Neural progenitor cell (in vitro differentiated cells): ENCODE results near the gene SLC9A5. TPM values are rescaled to one million over a fixed set of nuclear protein-coding genes. Genes with fewer than 3 reads are reported as not detected.

Source experiments
- DNase-seq: peaks from one replicate; pipeline ENCODE4 v3.0.0-alpha.2; 2016; ENCODE audit warnings: low spot score
- H2AFZ ChIP-seq: fragments of 200-600 bp; sonication (generic); replicated peaks from 2 replicates; pipeline ENCODE4 v1.6.1; 2016; ENCODE audit warnings: antibody characterized with exemption
- H3F3A ChIP-seq: fragments of 200-600 bp; sonication (generic); 2 replicates; pipeline ENCODE4 v1.6.1; 2016; ENCODE audit warnings: antibody characterized with exemption, low read depth
- H3K27ac ChIP-seq: fragments of 200-600 bp; sonication (generic); 2 replicates; pipeline ENCODE4 v1.5.1; 2016; ENCODE audit warnings: mild to moderate bottlenecking
- H3K27me3 ChIP-seq: fragments of 200-600 bp; sonication (generic); 2 replicates; pipeline ENCODE4 v1.6.1; 2016; ENCODE audit warnings: mild to moderate bottlenecking, moderate library complexity
- H3K36me3 ChIP-seq: fragments of 200-600 bp; sonication (generic); 2 replicates; pipeline ENCODE4 v1.5.1; 2016
- H3K4me1 ChIP-seq: fragments of 200-600 bp; sonication (generic); 2 replicates; pipeline ENCODE4 v1.6.1; 2016; ENCODE audit warnings: mixed run types
- H3K4me2 ChIP-seq: fragments of 200-600 bp; sonication (generic); 2 replicates; pipeline ENCODE4 v1.6.1; 2016
- H3K4me3 ChIP-seq: fragments of 200-600 bp; sonication (generic); 2 replicates; pipeline ENCODE4 v1.5.1; 2016
- H3K79me2 ChIP-seq: fragments of 200-600 bp; sonication (generic); 2 replicates; pipeline ENCODE4 v1.6.1; 2016; ENCODE audit warnings: low read depth
- H3K9ac ChIP-seq: fragments of 200-600 bp; sonication (generic); 2 replicates; pipeline ENCODE4 v1.6.1; 2016
- H3K9me3 ChIP-seq: fragments of 200-600 bp; sonication (generic); 2 replicates; pipeline ENCODE4 v1.5.1; 2016; ENCODE audit warnings: low read depth
- H4K20me1 ChIP-seq: fragments of 200-600 bp; sonication (generic); 2 replicates; pipeline ENCODE4 v1.6.1; 2016; ENCODE audit warnings: low read depth
- H3K27ac Mint-ChIP-seq: 3 replicates; pipeline ENCODE4 v1.8.0; 2021; ENCODE audit warnings: mixed read lengths
- H3K27me3 Mint-ChIP-seq: 2 replicates; pipeline ENCODE4 v1.8.0; 2022; ENCODE audit warnings: low read depth, mild to moderate bottlenecking, inconsistent platforms, moderate library complexity, mixed read lengths; ENCODE audit not compliant: insufficient read depth
- H3K36me3 Mint-ChIP-seq: 3 replicates; pipeline ENCODE4 v1.8.0; 2021; ENCODE audit warnings: mixed read lengths
- H3K4me1 Mint-ChIP-seq: 3 replicates; pipeline ENCODE4 v1.8.0; 2021; ENCODE audit warnings: mixed read lengths
- H3K4me3 Mint-ChIP-seq: 3 replicates; pipeline ENCODE4 v1.8.0; 2021; ENCODE audit warnings: mild to moderate bottlenecking, moderate library complexity, mixed read lengths
- H3K9me3 Mint-ChIP-seq: 3 replicates; pipeline ENCODE4 v1.8.0; 2020; ENCODE audit warnings: mixed read lengths
- EZH2 ChIP-seq: fragments of 200-600 bp; sonication (generic); IDR thresholded peaks from 2 replicates; pipeline ENCODE4 v1.6.1; 2017; ENCODE audit warnings: antibody characterized with exemption, mild to moderate bottlenecking, moderate library complexity
- EZH2phosphoT487 ChIP-seq: fragments of 200-600 bp; sonication (generic); IDR thresholded peaks from 2 replicates; pipeline ENCODE4 v1.6.1; 2017; ENCODE audit warnings: antibody characterized with exemption
- total RNA-seq: library from RNA; depleted of rRNA; stranded (reverse); fragments of >200 nt; gene quantifications from 2 replicates; pipeline ENCODE4 v1.2.3, GENCODE V29; 2015; ENCODE audit warnings: low replicate concordance
- TF ChIP-seq, protein P1 (sequence below): fragments of 200-600 bp; sonication (generic); IDR thresholded peaks from 2 replicates; pipeline ENCODE4 v1.5.1; 2017; ENCODE audit warnings: antibody characterized with exemption, mild to moderate bottlenecking

The SLC9A5 gene
- total RNA-seq, 1 donor from 2014 or later = 2.5 TPM

DNA sequence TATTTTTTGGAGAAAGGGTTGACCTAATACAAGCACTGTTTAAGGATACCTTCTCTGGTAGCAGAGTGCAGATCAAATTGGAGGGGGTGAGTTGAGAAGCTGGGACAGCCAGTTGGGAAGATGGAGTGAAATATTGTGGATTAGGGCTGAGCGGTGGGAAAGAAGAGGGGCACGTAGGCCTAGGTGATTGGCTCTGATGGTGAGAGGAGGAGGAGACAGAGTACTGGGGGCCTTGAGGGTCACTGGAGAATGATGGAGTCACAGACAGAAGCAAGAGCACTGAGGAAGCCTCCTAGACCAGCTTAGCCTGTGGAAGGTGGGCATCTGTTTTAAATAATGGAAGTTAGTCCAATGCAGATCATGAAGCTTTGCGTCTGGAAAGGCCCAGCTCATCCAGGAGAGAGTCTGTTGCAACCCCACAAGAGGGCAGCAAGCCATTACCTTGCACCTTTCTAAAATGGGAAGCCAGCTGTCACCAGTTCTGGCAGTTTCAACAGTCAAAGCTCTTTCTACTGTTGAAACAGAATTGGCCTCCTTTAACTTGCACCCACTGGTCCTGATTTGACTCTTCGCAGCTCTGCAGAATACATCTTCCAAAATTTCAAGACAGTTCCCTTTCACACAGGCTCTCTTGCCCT lies 11.8 kb downstream of the SLC9A5 start:
- no peaks in the 10 kb centered on the region for H3F3A ChIP-seq
- H3K36me3 ChIP-seq = no peaks in the 10 kb centered on the region
- Mint-ChIP-seq H3K4me3 (no peak overlapping the region), H3K36me3 (no peaks in the 10 kb centered on the region), H3K9me3 (no peaks in the 10 kb centered on the region), H3K27me3 (peaks cover 5% of the 10 kb centered on the region), H3K27ac (no peak overlapping the region), H3K4me1 (peaks cover 5% of the 10 kb centered on the region)
- peak; percentile 64 for DNase-seq
- peak overlapping the region; percentile 28 for H2AFZ ChIP-seq
- no peak for TF ChIP-seq EZH2
- TF ChIP-seq, protein P1, sequence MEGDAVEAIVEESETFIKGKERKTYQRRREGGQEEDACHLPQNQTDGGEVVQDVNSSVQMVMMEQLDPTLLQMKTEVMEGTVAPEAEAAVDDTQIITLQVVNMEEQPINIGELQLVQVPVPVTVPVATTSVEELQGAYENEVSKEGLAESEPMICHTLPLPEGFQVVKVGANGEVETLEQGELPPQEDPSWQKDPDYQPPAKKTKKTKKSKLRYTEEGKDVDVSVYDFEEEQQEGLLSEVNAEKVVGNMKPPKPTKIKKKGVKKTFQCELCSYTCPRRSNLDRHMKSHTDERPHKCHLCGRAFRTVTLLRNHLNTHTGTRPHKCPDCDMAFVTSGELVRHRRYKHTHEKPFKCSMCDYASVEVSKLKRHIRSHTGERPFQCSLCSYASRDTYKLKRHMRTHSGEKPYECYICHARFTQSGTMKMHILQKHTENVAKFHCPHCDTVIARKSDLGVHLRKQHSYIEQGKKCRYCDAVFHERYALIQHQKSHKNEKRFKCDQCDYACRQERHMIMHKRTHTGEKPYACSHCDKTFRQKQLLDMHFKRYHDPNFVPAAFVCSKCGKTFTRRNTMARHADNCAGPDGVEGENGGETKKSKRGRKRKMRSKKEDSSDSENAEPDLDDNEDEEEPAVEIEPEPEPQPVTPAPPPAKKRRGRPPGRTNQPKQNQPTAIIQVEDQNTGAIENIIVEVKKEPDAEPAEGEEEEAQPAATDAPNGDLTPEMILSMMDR = peak; percentile 61
- H3K27me3 ChIP-seq = no peaks in the 10 kb centered on the region
- no peak overlapping the region for H3K4me3 ChIP-seq
- no peaks in the 10 kb centered on the region for H4K20me1 ChIP-seq
- H3K9me3 ChIP-seq = no peaks in the 10 kb centered on the region
- no peak overlapping the region for H3K4me2 ChIP-seq
- H3K79me2 ChIP-seq = no peaks in the 10 kb centered on the region
- H3K4me1 ChIP-seq = no peaks in the 10 kb centered on the region
- no peak overlapping the region for H3K27ac ChIP-seq
- H3K9ac ChIP-seq = no peak overlapping the region

GRCh38 chr16:67263201-67263600 lies 14.4 kb downstream of the SLC9A5 start:
- TF ChIP-seq, protein P1 = no peak
- TF ChIP-seq EZH2phosphoT487 (no peak), EZH2 (no peak)
- Mint-ChIP-seq H3K4me1 (peaks cover 5% of the 10 kb centered on the region), H3K27ac (no peak overlapping the region), H3K27me3 (peaks cover 5% of the 10 kb centered on the region), H3K4me3 (no peak overlapping the region), H3K36me3 (no peaks in the 10 kb centered on the region), H3K9me3 (peaks cover 2% of the 10 kb centered on the region)
- Histone ChIP-seq H3K36me3 (no peaks in the 10 kb centered on the region), H3F3A (no peaks in the 10 kb centered on the region), H3K27ac (no peak overlapping the region), H3K27me3 (no peaks in the 10 kb centered on the region), H2AFZ (no peak overlapping the region), H3K4me1 (no peaks in the 10 kb centered on the region), H3K9me3 (no peaks in the 10 kb centered on the region), H3K79me2 (no peaks in the 10 kb centered on the region), H3K4me2 (no peak overlapping the region), H4K20me1 (no peaks in the 10 kb centered on the region), H3K9ac (no peak overlapping the region), H3K4me3 (no peak overlapping the region)
- no peak for DNase-seq

- no peak overlapping the region for H3K27ac Mint-ChIP-seq
- peak; percentile 38 for DNase-seq
- H3K36me3 ChIP-seq = no peaks in the 10 kb centered on the region
Measured at GRCh38 chr16:67264277-67264676, 15.5 kb downstream of the SLC9A5 start.

More at GRCh38 chr16:67264277-67264676, 15.5 kb downstream of the SLC9A5 start:
- Histone ChIP-seq H3F3A (no peaks in the 10 kb centered on the region), H3K27me3 (no peaks in the 10 kb centered on the region), H3K27ac (no peak overlapping the region), H3K79me2 (no peaks in the 10 kb centered on the region), H2AFZ (no peak overlapping the region), H3K4me3 (no peak overlapping the region), H3K9ac (no peak overlapping the region), H4K20me1 (no peaks in the 10 kb centered on the region), H3K9me3 (no peaks in the 10 kb centered on the region), H3K4me2 (no peak overlapping the region), H3K4me1 (no peaks in the 10 kb centered on the region)
- Mint-ChIP-seq H3K9me3 (peaks cover 2% of the 10 kb centered on the region), H3K4me3 (no peak overlapping the region), H3K36me3 (no peaks in the 10 kb centered on the region), H3K4me1 (peaks cover 5% of the 10 kb centered on the region), H3K27me3 (peaks cover 5% of the 10 kb centered on the region)
- no peak for TF ChIP-seq EZH2
- no peak for TF ChIP-seq EZH2phosphoT487
- TF ChIP-seq, protein P1 = peak; percentile 35
